Ovary (tissue), 3 donors: Measurements from ENCODE around the gene CCDC187.

ENCODE experiments used
- EP300 ChIP-seq: sonication (generic); formaldehyde crosslinking; IDR thresholded peaks from one replicate; pipeline ENCODE4 v1.6.1; 2017; ENCODE audit warnings: antibody characterized with exemption
- POLR2A ChIP-seq: fragments of 450-650 bp; IDR thresholded peaks from one replicate; pipeline ENCODE4 v1.6.1; 2017; ENCODE audit warnings: antibody characterized with exemption, mild to moderate bottlenecking, moderate library complexity
- TF ChIP-seq, protein P1 (sequence below), 3 donors: fragments of 450-650 bp in 2 of 3; fragments of 200-600 bp in 1 of 3; IDR thresholded peaks; one replicate each; pipeline versions ENCODE4 v1.5.1 to v1.8.0; 2016 to 2022; ENCODE audit warnings: antibody characterized with exemption in 3 of 3, mild to moderate bottlenecking in 1 of 3
- donor health status: DM: no; HTN: no; CAD: no.

GRCh38 chr9:136219276-136219675, 84.6 kb downstream of the CCDC187 start:
- TF ChIP-seq, protein P1, sequence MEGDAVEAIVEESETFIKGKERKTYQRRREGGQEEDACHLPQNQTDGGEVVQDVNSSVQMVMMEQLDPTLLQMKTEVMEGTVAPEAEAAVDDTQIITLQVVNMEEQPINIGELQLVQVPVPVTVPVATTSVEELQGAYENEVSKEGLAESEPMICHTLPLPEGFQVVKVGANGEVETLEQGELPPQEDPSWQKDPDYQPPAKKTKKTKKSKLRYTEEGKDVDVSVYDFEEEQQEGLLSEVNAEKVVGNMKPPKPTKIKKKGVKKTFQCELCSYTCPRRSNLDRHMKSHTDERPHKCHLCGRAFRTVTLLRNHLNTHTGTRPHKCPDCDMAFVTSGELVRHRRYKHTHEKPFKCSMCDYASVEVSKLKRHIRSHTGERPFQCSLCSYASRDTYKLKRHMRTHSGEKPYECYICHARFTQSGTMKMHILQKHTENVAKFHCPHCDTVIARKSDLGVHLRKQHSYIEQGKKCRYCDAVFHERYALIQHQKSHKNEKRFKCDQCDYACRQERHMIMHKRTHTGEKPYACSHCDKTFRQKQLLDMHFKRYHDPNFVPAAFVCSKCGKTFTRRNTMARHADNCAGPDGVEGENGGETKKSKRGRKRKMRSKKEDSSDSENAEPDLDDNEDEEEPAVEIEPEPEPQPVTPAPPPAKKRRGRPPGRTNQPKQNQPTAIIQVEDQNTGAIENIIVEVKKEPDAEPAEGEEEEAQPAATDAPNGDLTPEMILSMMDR (IDR thresholded peaks at IDR 0.05): no peak
- no peak for TF ChIP-seq EP300
- no peak for TF ChIP-seq POLR2A
